Neural progenitor cell (in vitro differentiated cells): Measurements from ENCODE around the gene PLCD3.

Experiments
- CTCF ChIP-seq: fragments of 200-600 bp; sonication (generic); IDR thresholded peaks from 2 replicates; pipeline ENCODE4 v1.5.1; 2017; ENCODE audit warnings: antibody characterized with exemption, mild to moderate bottlenecking
- EZH2 ChIP-seq: fragments of 200-600 bp; sonication (generic); IDR thresholded peaks from 2 replicates; pipeline ENCODE4 v1.6.1; 2017; ENCODE audit warnings: antibody characterized with exemption, mild to moderate bottlenecking, moderate library complexity
- EZH2phosphoT487 ChIP-seq: fragments of 200-600 bp; sonication (generic); IDR thresholded peaks from 2 replicates; pipeline ENCODE4 v1.6.1; 2017; ENCODE audit warnings: antibody characterized with exemption

- TF ChIP-seq CTCF (no peak), EZH2phosphoT487 (no peak), EZH2 (no peak)
These were observed 15.8 kb downstream of the PLCD3 start for GRCh38 chr17:45116434-45117016.
